Peyer's patch (tissue), 4 donors: ENCODE measurements around the gene LAMC3. TPM values are rescaled to one million over a fixed set of nuclear protein-coding genes. Genes with fewer than 3 reads are reported as not detected.
"Not testable (repeated sequence)": the region's sequence is repeated elsewhere in the genome, so short reads cannot be mapped to it uniquely, and the experiment has no call there.

Source experiments
- DNase-seq, 3 donors: peaks; one replicate each; pipeline ENCODE4 v3.0.0-alpha.2; 2017 to 2019
- H3K27ac ChIP-seq, 4 donors: fragments of 200-600 bp; sonication (generic); one replicate each; pipeline ENCODE4 v1.5.1; 2016 to 2019
- H3K27me3 ChIP-seq, 2 donors: fragments of 200-600 bp; sonication (generic); one replicate each; pipeline ENCODE4 v1.5.1; 2019
- H3K36me3 ChIP-seq, 3 donors: fragments of 200-600 bp; sonication (generic); one replicate each; pipeline ENCODE4 v1.5.1; 2016 to 2019
- H3K4me1 ChIP-seq, 4 donors: fragments of 200-600 bp; sonication (generic); one replicate each; pipeline ENCODE4 v1.5.1; 2016 to 2019
- H3K4me3 ChIP-seq, 4 donors: fragments of 200-600 bp; sonication (generic); 1 replicate in 3 of 4; 2 replicates in 1 of 4; pipeline ENCODE4 v1.5.1; 2016 to 2019; ENCODE audit warnings: mild to moderate bottlenecking in 1 of 4
- H3K9me3 ChIP-seq, 4 donors: fragments of 200-600 bp; sonication (generic); one replicate each; pipeline ENCODE4 v1.5.1; 2016 to 2019; ENCODE audit warnings: mild to moderate bottlenecking in 1 of 4
- CTCF ChIP-seq, 6 experiments: fragments of 450-650 bp in 4 of 6; fragments of 200-600 bp in 2 of 6; sonication (generic) in 1 of 6; IDR thresholded peaks; one replicate each; pipeline ENCODE4 v1.5.1; 2017 to 2019; ENCODE audit warnings: antibody characterized with exemption in 6 of 6, mild to moderate bottlenecking in 3 of 6, moderate library complexity in 1 of 6
- POLR2A ChIP-seq, 2 donors: fragments of 450-650 bp; IDR thresholded peaks; one replicate each; pipeline ENCODE4 v1.5.1; 2017; ENCODE audit warnings: antibody characterized with exemption in 2 of 2, mild to moderate bottlenecking in 2 of 2, moderate library complexity in 2 of 2
- total RNA-seq, 4 donors: library from RNA; depleted of rRNA; stranded (reverse); fragments of >200 nt; gene quantifications; one replicate each; pipeline ENCODE4 v1.1.0, GENCODE V29; 2016

The LAMC3 gene
- total RNA-seq, 4 donors from 2014 or later = 1.6 to 4.1 (median 3.9) TPM; not detected in 1

DNA sequence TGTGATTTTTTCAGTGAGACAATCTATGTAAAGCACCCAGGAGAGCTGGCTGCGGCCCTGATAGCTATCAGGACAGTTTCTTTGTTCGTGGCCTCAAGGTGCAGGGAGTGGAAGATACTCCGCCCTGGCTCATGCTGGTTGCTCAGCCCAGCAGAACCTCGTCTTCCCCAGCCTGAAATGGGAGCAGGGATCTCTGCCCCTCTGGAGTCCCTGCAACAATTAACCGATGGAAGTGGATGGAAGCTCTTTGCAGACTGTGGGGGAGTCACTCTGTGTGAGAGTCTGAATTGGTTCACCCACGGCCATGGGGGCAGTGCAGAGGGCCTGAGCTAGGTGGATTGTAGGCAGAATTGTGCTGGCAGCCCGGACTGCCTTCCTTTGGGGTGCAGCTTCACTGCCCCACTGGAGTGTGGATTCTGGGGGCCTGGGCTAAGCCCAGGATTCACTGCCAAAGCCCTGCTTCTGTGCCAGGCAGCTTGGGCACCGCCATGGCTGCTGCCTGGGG is 90.2 kb downstream of the LAMC3 start:
- no peak overlapping the region for H3K27ac ChIP-seq
- H3K4me3 ChIP-seq = no peak overlapping the region
- TF ChIP-seq POLR2A (IDR thresholded peaks at IDR 0.05) (no peak), CTCF (IDR thresholded peaks at IDR 0.05) (no peak)

DNA sequence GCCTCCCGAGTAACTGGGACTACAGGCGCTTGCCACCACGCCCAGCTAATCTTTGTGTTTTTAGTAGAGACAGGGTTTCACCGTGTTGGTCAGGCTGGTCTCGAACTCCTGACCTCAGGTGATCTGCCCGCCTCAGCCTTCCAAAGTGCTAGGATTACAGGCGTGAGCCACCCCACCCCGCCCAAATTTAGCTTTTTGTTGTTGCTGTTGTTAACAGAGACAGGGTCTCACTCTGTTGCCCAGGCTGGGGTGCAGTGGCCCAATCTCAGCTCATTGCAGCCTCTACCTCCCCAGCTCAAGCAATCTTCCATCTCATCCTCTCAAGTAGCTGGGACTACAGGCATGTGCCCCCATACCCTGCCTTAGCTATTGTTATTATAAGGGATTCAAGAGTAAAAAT is 90.9 kb downstream of the LAMC3 start:
- H3K36me3 ChIP-seq, H3K27ac ChIP-seq, H3K4me3 ChIP-seq, H3K9me3 ChIP-seq, DNase-seq: not testable (repeated sequence)
- Histone ChIP-seq H3K27me3 (peaks cover 0 to 21% of the 10 kb centered on the region in 2 donors), H3K4me1 (peaks cover 0 to 13% (median 5%) of the 10 kb centered on the region in 4 donors)

More for the DNA sequence above, 90.2 kb downstream of the LAMC3 start:
- H3K4me1 ChIP-seq = peaks cover 0 to 13% (median 5%) of the 10 kb centered on the region in 4 donors
- no peaks in the 10 kb centered on the region for H3K9me3 ChIP-seq
- no peaks in the 10 kb centered on the region for H3K36me3 ChIP-seq
- H3K27me3 ChIP-seq = peaks cover 0 to 21% of the 10 kb centered on the region in 2 donors
- DNase-seq = no peak

DNA sequence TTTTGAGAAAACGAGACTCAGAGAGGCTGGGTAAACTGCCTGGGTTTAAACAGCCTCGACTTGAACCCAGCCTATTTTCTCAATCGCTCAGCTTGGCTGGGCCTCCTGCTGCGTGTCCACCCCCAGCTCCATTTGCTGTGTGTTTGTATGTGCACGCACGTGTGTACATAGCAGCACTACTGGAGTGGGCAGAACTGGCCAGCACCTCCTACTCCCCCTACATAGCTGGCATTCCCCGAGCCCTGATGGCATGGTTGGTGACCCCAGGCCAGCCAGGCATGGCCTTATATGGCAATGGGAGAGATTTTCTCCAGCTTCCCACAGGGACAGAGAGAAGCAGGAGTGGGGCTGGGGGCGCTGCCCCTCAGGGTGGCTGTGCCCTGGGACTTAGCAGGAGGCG is 91.5 kb downstream of the LAMC3 start:
- no peak overlapping the region for H3K4me3 ChIP-seq
- H3K36me3 ChIP-seq = no peaks in the 10 kb centered on the region
- no peaks in the 10 kb centered on the region for H3K9me3 ChIP-seq
- no peak overlapping the region for H3K27ac ChIP-seq
- peaks cover 0 to 13% (median 5%) of the 10 kb centered on the region in 4 donors for H3K4me1 ChIP-seq
- peaks cover 0 to 19% of the 10 kb centered on the region in 2 donors for H3K27me3 ChIP-seq
- DNase-seq = no peak
- TF ChIP-seq CTCF (IDR thresholded peaks at IDR 0.05) = no peak
- TF ChIP-seq POLR2A (IDR thresholded peaks at IDR 0.05) = no peak

- Histone ChIP-seq H3K27me3 (peaks cover 0 to 9% of the 10 kb centered on the region in 2 donors), H3K27ac (no peak overlapping the region), H3K4me3 (no peak overlapping the region), H3K36me3 (no peaks in the 10 kb centered on the region), H3K4me1 (peaks cover 0 to 5% (median 2%) of the 10 kb centered on the region in 4 donors), H3K9me3 (no peaks in the 10 kb centered on the region)
- TF ChIP-seq CTCF (IDR thresholded peaks at IDR 0.05) (no peak), POLR2A (IDR thresholded peaks at IDR 0.05) (no peak)
- no peak for DNase-seq
These were observed 92.4 kb downstream of the LAMC3 start for GRCh38 chr9:131101207-131101964.

DNA sequence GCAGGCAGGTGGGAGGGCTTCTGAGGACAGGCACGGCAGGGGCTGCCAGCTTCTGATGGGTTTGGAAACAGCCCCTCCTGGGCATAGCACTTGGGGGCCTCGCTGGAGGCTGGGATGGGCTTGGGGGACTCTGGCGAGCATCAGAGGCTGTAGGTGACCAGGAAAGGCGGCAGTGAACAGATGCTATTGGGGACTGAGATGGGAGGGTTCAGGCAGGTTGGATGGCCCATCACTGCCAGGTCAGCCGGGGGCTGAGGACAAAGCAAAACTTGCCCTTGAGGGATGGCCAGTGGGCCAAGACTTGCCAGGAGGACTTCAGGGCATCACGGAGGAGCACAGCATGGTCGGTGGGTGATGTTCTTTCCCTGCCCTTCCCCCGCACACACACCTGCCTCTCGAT is 94.0 kb downstream of the LAMC3 start:
- TF ChIP-seq POLR2A (IDR thresholded peaks at IDR 0.05) = no peak
- no peak for TF ChIP-seq CTCF (IDR thresholded peaks at IDR 0.05)
- DNase-seq = no peak
- Histone ChIP-seq H3K27ac (no peak overlapping the region), H3K4me1 (no peaks in the 10 kb centered on the region), H3K36me3 (no peaks in the 10 kb centered on the region), H3K4me3 (no peak overlapping the region), H3K27me3 (no peaks in the 10 kb centered on the region), H3K9me3 (no peaks in the 10 kb centered on the region)

DNA sequence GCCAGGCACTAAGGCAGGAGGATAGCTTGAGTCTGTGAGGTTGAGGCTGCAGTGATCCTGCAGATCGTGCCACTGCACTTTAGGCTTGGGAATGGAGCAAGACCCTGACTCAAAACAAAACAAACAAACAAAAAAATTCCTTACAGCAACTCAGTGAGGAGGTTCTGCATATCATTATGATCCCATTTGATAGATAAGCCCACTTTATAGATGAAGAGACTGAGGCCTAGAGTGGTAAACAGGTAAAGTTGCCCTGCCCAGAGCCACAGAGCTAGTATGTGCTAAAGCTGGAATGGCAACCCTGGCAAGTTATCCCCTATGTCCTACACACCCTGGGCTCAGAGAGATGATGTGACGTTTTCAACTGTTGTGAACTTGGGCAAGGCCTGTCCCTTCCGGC is 94.6 kb downstream of the LAMC3 start:
- H3K4me3 ChIP-seq = no peak overlapping the region
- no peak for DNase-seq
- H3K9me3 ChIP-seq = no peaks in the 10 kb centered on the region
- H3K4me1 ChIP-seq = no peaks in the 10 kb centered on the region
- no peak overlapping the region for H3K27ac ChIP-seq
- H3K36me3 ChIP-seq = no peaks in the 10 kb centered on the region
- no peaks in the 10 kb centered on the region for H3K27me3 ChIP-seq
- TF ChIP-seq CTCF (IDR thresholded peaks at IDR 0.05) = no peak
- TF ChIP-seq POLR2A (IDR thresholded peaks at IDR 0.05) = no peak
